HEK293 (cell line): ENCODE results near the gene SAT1.

Experiments
- CTCF ChIA-PET: fragments of 350-600 bp; formaldehyde crosslinking; extraction: SDS; loops from one replicate; lab custom pipeline; 2021; ENCODE audit warnings: antibody characterized with exemption; lab: Yijun Ruan, JAX
- POLR2A ChIA-PET: fragments of 300-600 bp; formaldehyde crosslinking; extraction: SDS; loops from one replicate; lab custom pipeline; 2020; ENCODE audit warnings: antibody characterized with exemption, inconsistent platforms; lab: Yijun Ruan, JAX
- H3K27ac ChIP-seq: fragments of 200-500 bp; sonication (Bioruptor generic); 2 replicates; pipeline ENCODE4 v1.5.1; 2014; ENCODE audit warnings: low read depth, low read length, control low read depth, inconsistent platforms; ENCODE audit errors: extremely low read depth
- H3K36me3 ChIP-seq, 2 experiments: fragments of 200-500 bp in 1 of 2; sonication (Bioruptor generic) in 1 of 2; 1 replicate in 1 of 2; 2 replicates in 1 of 2; pipeline ENCODE4 v1.5.1; 2014 to 2017; ENCODE audit warnings: inconsistent platforms in 2 of 2, low read length in 2 of 2; ENCODE audit not compliant: control insufficient read depth in 2 of 2, insufficient read depth in 1 of 2
- H3K4me1 ChIP-seq: fragments of 200-500 bp; sonication (Bioruptor generic); 2 replicates; pipeline ENCODE4 v1.5.1; 2014; ENCODE audit warnings: mild to moderate bottlenecking, low read length, inconsistent platforms; ENCODE audit not compliant: control insufficient read depth, insufficient read depth
- H3K4me3 ChIP-seq: 2 replicates; pipeline ENCODE4 v1.5.1; 2011; ENCODE audit warnings: low read depth, mild to moderate bottlenecking, control low read depth, low read length, moderate library complexity
- H3K9me3 ChIP-seq: fragments of 200-500 bp; sonication (Bioruptor generic); 2 replicates; pipeline ENCODE4 v1.5.1; 2014; ENCODE audit warnings: low read depth, low read length, inconsistent platforms; ENCODE audit not compliant: control insufficient read depth, insufficient read depth
- FEZF1 ChIP-seq: fragments of 450-650 bp; formaldehyde crosslinking; IDR thresholded peaks from 2 replicates; pipeline ENCODE4 v1.5.1; 2016; ENCODE audit warnings: missing biosample characterization, missing genetic modification characterization
- REPIN1 ChIP-seq: fragments of 450-650 bp; formaldehyde crosslinking; IDR thresholded peaks from 2 replicates; pipeline ENCODE4 v1.5.1; 2017; ENCODE audit warnings: missing biosample characterization, missing genetic modification characterization, low read depth
- ZFP69B ChIP-seq: fragments of 450-650 bp; formaldehyde crosslinking; IDR thresholded peaks from 2 replicates; pipeline ENCODE4 v1.5.1; 2016; ENCODE audit warnings: missing biosample characterization, missing genetic modification characterization
- ZNF10 ChIP-seq: fragments of 450-650 bp; formaldehyde crosslinking; IDR thresholded peaks from 2 replicates; pipeline ENCODE4 v1.5.1; 2017; ENCODE audit warnings: missing biosample characterization, missing genetic modification characterization
- ZNF404 ChIP-seq: fragments of 450-650 bp; formaldehyde crosslinking; IDR thresholded peaks from 2 replicates; pipeline ENCODE4 v1.5.1; 2017; ENCODE audit warnings: missing biosample characterization, missing genetic modification characterization
- ZSCAN16 ChIP-seq: fragments of 450-650 bp; formaldehyde crosslinking; IDR thresholded peaks from 2 replicates; pipeline ENCODE4 v1.5.1; 2016; ENCODE audit warnings: missing biosample characterization, missing genetic modification characterization
- TF ChIP-seq, protein P1 (sequence below): fragments of 450-650 bp; formaldehyde crosslinking; IDR thresholded peaks from 2 replicates; pipeline ENCODE4 v1.5.1; 2016; ENCODE audit warnings: missing biosample characterization, missing genetic modification characterization
- TF ChIP-seq, protein P2 (sequence below): fragments of 450-650 bp; formaldehyde crosslinking; IDR thresholded peaks from 2 replicates; pipeline ENCODE4 v1.5.1; 2016; ENCODE audit warnings: missing biosample characterization, missing genetic modification characterization
- TF ChIP-seq, protein P3 (sequence below): fragments of 450-650 bp; formaldehyde crosslinking; IDR thresholded peaks from 2 replicates; pipeline ENCODE4 v1.5.1; 2016; ENCODE audit warnings: missing biosample characterization, missing genetic modification characterization, borderline replicate concordance
- TF ChIP-seq, protein P4 (sequence below): fragments of 450-650 bp; formaldehyde crosslinking; IDR thresholded peaks from 2 replicates; pipeline ENCODE4 v1.5.1; 2016; ENCODE audit warnings: missing biosample characterization, missing genetic modification characterization
- TF ChIP-seq, protein P5 (sequence below): fragments of 450-650 bp; formaldehyde crosslinking; IDR thresholded peaks from 2 replicates; pipeline ENCODE4 v1.5.1; 2016; ENCODE audit warnings: missing biosample characterization, missing genetic modification characterization

Gene SAT1

DNA sequence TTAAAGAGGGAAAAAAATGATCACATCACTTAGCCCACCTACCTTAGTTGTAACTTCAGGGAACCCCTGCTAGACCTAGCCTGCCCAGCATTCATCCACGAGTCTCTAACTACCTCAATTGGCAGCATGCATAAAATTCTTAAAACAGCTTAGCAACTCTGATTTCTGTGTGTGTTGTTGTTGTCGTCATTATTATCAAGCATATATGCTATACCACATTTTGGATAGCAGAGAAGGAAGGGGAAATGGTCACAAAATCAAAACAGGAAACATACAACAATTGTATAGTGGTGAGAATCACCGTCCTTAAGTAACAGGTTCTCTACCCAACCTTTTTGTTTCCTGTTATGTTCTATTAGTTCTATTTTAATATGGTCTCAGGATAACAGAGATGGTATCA lies 37.2 kb upstream of the SAT1 start:
- Histone ChIP-seq H3K4me1 (no peaks in the 10 kb centered on the region; the same call in 1 of the 2 replicates), H3K9me3 (no peaks in the 10 kb centered on the region), H3K36me3 (no peaks in the 10 kb centered on the region), H3K4me3 (no peak overlapping the region), H3K27ac (no peak overlapping the region)
- TF ChIP-seq, protein P1, sequence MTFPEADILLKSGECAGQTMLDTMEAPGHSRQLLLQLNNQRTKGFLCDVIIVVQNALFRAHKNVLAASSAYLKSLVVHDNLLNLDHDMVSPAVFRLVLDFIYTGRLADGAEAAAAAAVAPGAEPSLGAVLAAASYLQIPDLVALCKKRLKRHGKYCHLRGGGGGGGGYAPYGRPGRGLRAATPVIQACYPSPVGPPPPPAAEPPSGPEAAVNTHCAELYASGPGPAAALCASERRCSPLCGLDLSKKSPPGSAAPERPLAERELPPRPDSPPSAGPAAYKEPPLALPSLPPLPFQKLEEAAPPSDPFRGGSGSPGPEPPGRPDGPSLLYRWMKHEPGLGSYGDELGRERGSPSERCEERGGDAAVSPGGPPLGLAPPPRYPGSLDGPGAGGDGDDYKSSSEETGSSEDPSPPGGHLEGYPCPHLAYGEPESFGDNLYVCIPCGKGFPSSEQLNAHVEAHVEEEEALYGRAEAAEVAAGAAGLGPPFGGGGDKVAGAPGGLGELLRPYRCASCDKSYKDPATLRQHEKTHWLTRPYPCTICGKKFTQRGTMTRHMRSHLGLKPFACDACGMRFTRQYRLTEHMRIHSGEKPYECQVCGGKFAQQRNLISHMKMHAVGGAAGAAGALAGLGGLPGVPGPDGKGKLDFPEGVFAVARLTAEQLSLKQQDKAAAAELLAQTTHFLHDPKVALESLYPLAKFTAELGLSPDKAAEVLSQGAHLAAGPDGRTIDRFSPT (tag by site-specific recombination) = no peak
- TF ChIP-seq, protein P2, sequence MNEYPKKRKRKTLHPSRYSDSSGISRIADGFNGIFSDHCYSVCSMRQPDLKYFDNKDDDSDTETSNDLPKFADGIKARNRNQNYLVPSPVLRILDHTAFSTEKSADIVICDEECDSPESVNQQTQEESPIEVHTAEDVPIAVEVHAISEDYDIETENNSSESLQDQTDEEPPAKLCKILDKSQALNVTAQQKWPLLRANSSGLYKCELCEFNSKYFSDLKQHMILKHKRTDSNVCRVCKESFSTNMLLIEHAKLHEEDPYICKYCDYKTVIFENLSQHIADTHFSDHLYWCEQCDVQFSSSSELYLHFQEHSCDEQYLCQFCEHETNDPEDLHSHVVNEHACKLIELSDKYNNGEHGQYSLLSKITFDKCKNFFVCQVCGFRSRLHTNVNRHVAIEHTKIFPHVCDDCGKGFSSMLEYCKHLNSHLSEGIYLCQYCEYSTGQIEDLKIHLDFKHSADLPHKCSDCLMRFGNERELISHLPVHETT (tag by site-specific recombination) = no peak
- TF ChIP-seq, protein P3, sequence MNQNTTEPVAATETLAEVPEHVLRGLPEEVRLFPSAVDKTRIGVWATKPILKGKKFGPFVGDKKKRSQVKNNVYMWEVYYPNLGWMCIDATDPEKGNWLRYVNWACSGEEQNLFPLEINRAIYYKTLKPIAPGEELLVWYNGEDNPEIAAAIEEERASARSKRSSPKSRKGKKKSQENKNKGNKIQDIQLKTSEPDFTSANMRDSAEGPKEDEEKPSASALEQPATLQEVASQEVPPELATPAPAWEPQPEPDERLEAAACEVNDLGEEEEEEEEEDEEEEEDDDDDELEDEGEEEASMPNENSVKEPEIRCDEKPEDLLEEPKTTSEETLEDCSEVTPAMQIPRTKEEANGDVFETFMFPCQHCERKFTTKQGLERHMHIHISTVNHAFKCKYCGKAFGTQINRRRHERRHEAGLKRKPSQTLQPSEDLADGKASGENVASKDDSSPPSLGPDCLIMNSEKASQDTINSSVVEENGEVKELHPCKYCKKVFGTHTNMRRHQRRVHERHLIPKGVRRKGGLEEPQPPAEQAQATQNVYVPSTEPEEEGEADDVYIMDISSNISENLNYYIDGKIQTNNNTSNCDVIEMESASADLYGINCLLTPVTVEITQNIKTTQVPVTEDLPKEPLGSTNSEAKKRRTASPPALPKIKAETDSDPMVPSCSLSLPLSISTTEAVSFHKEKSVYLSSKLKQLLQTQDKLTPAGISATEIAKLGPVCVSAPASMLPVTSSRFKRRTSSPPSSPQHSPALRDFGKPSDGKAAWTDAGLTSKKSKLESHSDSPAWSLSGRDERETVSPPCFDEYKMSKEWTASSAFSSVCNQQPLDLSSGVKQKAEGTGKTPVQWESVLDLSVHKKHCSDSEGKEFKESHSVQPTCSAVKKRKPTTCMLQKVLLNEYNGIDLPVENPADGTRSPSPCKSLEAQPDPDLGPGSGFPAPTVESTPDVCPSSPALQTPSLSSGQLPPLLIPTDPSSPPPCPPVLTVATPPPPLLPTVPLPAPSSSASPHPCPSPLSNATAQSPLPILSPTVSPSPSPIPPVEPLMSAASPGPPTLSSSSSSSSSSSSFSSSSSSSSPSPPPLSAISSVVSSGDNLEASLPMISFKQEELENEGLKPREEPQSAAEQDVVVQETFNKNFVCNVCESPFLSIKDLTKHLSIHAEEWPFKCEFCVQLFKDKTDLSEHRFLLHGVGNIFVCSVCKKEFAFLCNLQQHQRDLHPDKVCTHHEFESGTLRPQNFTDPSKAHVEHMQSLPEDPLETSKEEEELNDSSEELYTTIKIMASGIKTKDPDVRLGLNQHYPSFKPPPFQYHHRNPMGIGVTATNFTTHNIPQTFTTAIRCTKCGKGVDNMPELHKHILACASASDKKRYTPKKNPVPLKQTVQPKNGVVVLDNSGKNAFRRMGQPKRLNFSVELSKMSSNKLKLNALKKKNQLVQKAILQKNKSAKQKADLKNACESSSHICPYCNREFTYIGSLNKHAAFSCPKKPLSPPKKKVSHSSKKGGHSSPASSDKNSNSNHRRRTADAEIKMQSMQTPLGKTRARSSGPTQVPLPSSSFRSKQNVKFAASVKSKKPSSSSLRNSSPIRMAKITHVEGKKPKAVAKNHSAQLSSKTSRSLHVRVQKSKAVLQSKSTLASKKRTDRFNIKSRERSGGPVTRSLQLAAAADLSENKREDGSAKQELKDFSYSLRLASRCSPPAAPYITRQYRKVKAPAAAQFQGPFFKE (tag by site-specific recombination) = no peak
- no peak for TF ChIP-seq ZFP69B
- TF ChIP-seq, protein P4, sequence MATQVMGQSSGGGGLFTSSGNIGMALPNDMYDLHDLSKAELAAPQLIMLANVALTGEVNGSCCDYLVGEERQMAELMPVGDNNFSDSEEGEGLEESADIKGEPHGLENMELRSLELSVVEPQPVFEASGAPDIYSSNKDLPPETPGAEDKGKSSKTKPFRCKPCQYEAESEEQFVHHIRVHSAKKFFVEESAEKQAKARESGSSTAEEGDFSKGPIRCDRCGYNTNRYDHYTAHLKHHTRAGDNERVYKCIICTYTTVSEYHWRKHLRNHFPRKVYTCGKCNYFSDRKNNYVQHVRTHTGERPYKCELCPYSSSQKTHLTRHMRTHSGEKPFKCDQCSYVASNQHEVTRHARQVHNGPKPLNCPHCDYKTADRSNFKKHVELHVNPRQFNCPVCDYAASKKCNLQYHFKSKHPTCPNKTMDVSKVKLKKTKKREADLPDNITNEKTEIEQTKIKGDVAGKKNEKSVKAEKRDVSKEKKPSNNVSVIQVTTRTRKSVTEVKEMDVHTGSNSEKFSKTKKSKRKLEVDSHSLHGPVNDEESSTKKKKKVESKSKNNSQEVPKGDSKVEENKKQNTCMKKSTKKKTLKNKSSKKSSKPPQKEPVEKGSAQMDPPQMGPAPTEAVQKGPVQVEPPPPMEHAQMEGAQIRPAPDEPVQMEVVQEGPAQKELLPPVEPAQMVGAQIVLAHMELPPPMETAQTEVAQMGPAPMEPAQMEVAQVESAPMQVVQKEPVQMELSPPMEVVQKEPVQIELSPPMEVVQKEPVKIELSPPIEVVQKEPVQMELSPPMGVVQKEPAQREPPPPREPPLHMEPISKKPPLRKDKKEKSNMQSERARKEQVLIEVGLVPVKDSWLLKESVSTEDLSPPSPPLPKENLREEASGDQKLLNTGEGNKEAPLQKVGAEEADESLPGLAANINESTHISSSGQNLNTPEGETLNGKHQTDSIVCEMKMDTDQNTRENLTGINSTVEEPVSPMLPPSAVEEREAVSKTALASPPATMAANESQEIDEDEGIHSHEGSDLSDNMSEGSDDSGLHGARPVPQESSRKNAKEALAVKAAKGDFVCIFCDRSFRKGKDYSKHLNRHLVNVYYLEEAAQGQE (tag by site-specific recombination) = no peak
- TF ChIP-seq, protein P5, sequence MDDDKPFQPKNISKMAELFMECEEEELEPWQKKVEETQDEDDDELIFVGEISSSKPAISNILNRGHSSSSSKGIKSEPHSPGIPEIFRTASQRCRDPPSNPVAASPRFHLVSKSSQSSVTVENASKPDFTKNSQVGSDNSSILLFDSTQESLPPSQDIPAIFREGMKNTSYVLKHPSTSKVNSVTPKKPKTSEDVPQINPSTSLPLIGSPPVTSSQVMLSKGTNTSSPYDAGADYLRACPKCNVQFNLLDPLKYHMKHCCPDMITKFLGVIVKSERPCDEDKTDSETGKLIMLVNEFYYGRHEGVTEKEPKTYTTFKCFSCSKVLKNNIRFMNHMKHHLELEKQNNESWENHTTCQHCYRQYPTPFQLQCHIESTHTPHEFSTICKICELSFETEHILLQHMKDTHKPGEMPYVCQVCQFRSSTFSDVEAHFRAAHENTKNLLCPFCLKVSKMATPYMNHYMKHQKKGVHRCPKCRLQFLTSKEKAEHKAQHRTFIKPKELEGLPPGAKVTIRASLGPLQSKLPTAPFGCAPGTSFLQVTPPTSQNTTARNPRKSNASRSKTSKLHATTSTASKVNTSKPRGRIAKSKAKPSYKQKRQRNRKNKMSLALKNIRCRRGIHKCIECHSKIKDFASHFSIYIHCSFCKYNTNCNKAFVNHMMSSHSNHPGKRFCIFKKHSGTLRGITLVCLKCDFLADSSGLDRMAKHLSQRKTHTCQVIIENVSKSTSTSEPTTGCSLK = no peak
- TF ChIP-seq ZNF10 (tag by site-specific recombination) = no peak
- no peak for TF ChIP-seq REPIN1
- no peak for TF ChIP-seq ZSCAN16
- no peak for TF ChIP-seq FEZF1 (tag by site-specific recombination)
- TF ChIP-seq ZNF404 = no peak
- ChIA-PET CTCF (no interaction called here), POLR2A (interaction anchor here (0.7 kb wide), 1 partner anchor 68 kb away, joined by 5 read pairs; no protein-coding TSS in a partner anchor)
